Motor neuron (in vitro differentiated cells): ENCODE data around the gene TMC5. TPM values are rescaled to one million over a fixed set of nuclear protein-coding genes. Genes with fewer than 3 reads are reported as not detected.

Experiments
- ATAC-seq, 8 experiments: fragments of 200-7000 bp; cut with Tn5 transposase; replicated peaks in 6 of 8; 2 replicates each; pipeline ENCODE4 v1.8.0; 2021; ENCODE audit warnings: mild to moderate bottlenecking in 8 of 8, moderate library complexity in 8 of 8
- H3K27ac ChIP-seq, 2 donors: fragments of 250-450 bp; sonication (Bioruptor Pico); 2 replicates each; pipeline ENCODE4 v1.9.0; 2021; ENCODE audit warnings: antibody characterized with exemption in 2 of 2, mild to moderate bottlenecking in 2 of 2, moderate library complexity in 1 of 2
- H3K4me1 ChIP-seq, 2 donors: fragments of 250-450 bp; sonication (Bioruptor Pico); replicated peaks in 1 of 2; 2 replicates each; pipeline ENCODE4 v1.6.1; 2021; ENCODE audit warnings: antibody characterized with exemption in 2 of 2, mild to moderate bottlenecking in 2 of 2, moderate library complexity in 1 of 2
- H3K4me3 ChIP-seq, 5 donors: fragments of 250-450 bp; sonication (Bioruptor Pico); 2 replicates each; pipeline ENCODE4 v1.9.0; 2021; ENCODE audit warnings: antibody characterized with exemption in 5 of 5, mild to moderate bottlenecking in 5 of 5, moderate library complexity in 4 of 5
- WGBS, 10 experiments: fragments of 450-650 bp; shearing (Covaris generic); methylation state at CpG; one replicate each; pipeline ENCODE4 v1.0.0; 2022; 5-methylcytosine and 5-hydroxymethylcytosine counted together
- in situ Hi-C, 9 experiments: fragments of 400-800 bp; cut with MboI; loops; one replicate each; pipeline ENCODE4 v1.15.0; 2021; ENCODE audit warnings: low sequenced_read_pairs in 9 of 9, low pct_unique_long_range_greater_than_20kb in 2 of 9; ENCODE audit not compliant: unreplicated experiment in 9 of 9
- total RNA-seq, 8 experiments: library from RNA; unstranded; fragments of 300-600 nt; gene quantifications; 2 replicates each; pipeline versions ENCODE4 v1.2.3 to v1.2.4, GENCODE V29; 2022

The TMC5 gene
- total RNA-seq, 8 experiments from 2014 or later, result 0.05 to 5.8 (median 0.17) TPM

DNA sequence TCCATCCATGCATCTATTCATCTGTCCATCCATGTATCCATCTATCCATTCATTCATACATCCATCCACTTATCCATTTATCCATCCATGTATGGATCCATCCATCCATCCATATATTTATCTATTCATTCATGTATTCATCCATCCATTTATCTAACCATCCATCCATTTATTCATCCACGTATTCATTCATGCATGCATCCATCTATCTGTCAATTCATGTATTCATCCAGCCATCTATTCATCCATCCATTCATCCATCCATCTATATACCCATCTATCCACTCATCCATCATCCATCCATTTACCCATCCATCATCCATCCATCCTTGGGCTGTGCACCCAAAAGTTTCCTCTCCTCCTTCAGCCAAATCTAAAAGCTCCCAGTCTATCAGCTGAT, 60.8 kb downstream of the TMC5 start:
- no peak overlapping the region for H3K4me3 ChIP-seq
- 12 to 100% (median 67%) methylated on average over 1 of the region's 1 CpG for WGBS, 10 experiments
- in situ Hi-C loops, result loop anchor here in 1 of 9 experiments (25.0 kb wide), 1 partner anchor 391 kb away; no protein-coding TSS in a partner anchor
- no peak overlapping the region for H3K27ac ChIP-seq
- ATAC-seq, result no peak
- H3K4me1 ChIP-seq, result no peaks in the 10 kb centered on the region

DNA sequence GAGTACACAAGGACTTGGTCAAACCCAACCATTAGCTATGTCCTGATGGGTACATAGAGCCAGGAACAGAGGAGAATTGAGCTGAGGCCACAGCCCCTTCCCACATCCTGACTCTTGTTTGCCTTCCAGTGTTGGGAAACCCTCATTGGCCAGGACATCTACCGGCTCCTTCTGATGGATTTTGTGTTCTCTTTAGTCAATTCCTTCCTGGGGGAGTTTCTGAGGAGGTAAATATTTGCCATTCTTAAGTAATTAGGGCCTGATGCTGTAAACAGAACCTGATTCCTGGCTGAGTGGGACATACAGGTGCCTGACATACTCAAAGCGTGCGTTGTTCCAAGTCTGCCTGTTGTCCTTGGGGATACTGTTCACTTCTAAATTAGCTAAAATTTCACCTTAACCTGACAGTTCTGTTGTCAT, 61.6 kb downstream of the TMC5 start:
- Histone ChIP-seq H3K27ac (no peak overlapping the region), H3K4me3 (no peak overlapping the region), H3K4me1 (no peaks in the 10 kb centered on the region)
- 38 to 93% (median 75%) methylated on average over 2 to 3 of the region's 3 CpGs; no CpG with 5 or more reads in 3 of the 10 experiments for WGBS, 10 experiments
- ATAC-seq, result peak in 1 of 8 experiments; percentile 69
- in situ Hi-C loops, result loop anchor here in 1 of 9 experiments (25.0 kb wide), 1 partner anchor 392 kb away; no protein-coding TSS in a partner anchor

DNA sequence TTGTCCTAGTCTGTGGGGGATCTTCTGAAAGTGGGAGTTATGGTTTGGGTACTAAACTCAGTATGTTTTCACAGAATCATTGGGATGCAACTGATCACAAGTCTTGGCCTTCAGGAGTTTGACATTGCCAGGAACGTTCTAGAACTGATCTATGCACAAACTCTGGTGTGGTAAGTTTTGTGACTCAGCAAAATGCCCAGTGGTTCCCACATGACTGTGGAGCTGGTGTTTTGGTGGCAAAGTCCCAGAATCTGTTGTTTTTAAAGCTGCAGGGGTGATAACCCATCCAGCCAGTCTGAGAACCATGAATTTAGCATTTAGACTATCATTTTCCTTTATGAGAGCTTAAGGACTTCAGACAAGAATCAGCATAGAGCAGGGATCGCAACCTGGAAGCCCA, 63.6 kb downstream of the TMC5 start:
- 17 to 100% (median 73%) methylated on average over 1 of the region's 2 CpGs; no CpG with 5 or more reads in 2 of the 10 experiments for WGBS, 10 experiments
- in situ Hi-C loops, result loop anchor here in 1 of 9 experiments (25.0 kb wide), 1 partner anchor 394 kb away; no protein-coding TSS in a partner anchor
- Histone ChIP-seq H3K4me1 (no peaks in the 10 kb centered on the region), H3K27ac (no peak overlapping the region), H3K4me3 (no peak overlapping the region)
- peak in 2 of 8 experiments; percentile 25 to 28 for ATAC-seq

- H3K4me3 ChIP-seq, result no peak overlapping the region
- WGBS, 10 experiments, result 26 to 100% (median 63%) methylated on average over 1 to 5 of the region's 5 CpGs; no CpG with 5 or more reads in 4 of the 10 experiments
- H3K4me1 ChIP-seq, result no peaks in the 10 kb centered on the region
- no peak overlapping the region for H3K27ac ChIP-seq
- ATAC-seq, result no peak
- in situ Hi-C loops, result loop anchor here in 1 of 9 experiments (25.0 kb wide), 1 partner anchor 394 kb away; no protein-coding TSS in a partner anchor
Observed at GRCh38 chr16:19481769-19482168, 64.1 kb downstream of the TMC5 start.

DNA sequence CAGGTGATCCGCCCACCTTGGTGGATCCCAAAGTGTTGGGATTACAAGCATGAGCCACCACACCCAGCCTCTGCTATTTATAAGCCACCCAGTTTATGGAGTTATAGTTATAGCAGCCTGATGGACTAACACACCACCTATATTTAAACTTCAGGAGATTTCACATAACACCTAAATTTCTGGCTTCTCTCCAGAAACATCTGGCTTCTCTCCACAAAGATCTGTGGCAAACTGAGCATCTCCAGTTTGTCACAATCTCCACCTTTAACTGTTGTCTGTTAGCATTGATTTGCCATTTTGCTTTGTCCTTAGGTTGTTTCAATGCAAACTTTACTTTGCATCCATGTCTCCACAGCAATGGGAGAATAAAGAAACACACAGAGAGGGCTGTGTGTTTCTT, 64.6 kb downstream of the TMC5 start:
- Histone ChIP-seq H3K4me1 (peaks cover 0 to 2% of the 10 kb centered on the region in 2 donors), H3K27ac (no peak overlapping the region), H3K4me3 (no peak overlapping the region)
- WGBS, 10 experiments, result 83 to 100% (median 100%) methylated on average over 1 of the region's 1 CpG; no CpG with 5 or more reads in 7 of the 10 experiments
- no peak for ATAC-seq
- in situ Hi-C loops, result loop anchor here in 1 of 9 experiments (25.0 kb wide), 1 partner anchor 395 kb away; no protein-coding TSS in a partner anchor

DNA sequence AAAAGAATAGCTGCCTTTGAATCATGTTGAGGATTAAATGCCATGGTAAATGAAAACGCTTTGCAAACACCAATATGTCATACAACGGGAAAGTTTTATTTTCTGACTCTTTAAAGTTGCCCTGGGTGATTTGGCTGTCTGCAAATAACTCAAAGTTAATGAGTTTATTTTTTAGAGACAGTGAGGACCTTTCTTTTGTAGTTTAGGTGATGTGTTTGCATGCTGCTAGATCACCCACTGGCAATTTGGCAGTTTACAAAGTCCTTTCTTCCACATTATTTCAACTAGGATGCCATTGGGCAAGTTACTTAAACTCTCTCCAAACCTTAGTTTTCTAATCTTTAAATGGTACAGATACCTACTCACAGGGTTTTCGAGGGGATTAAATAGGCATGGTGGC, 66.4 kb downstream of the TMC5 start:
- no peak overlapping the region for H3K4me3 ChIP-seq
- H3K4me1 ChIP-seq, result peaks cover 0 to 2% of the 10 kb centered on the region in 2 donors
- H3K27ac ChIP-seq, result no peak overlapping the region
- in situ Hi-C loops, result loop anchor here in 1 of 9 experiments (25.0 kb wide), 1 partner anchor 397 kb away; no protein-coding TSS in a partner anchor
- ATAC-seq, result peak in 1 of 8 experiments; percentile 79
- WGBS, 10 experiments, result 0 to 100% (median 83%) methylated on average over 1 to 3 of the region's 3 CpGs; no CpG with 5 or more reads in 1 of the 10 experiments

DNA sequence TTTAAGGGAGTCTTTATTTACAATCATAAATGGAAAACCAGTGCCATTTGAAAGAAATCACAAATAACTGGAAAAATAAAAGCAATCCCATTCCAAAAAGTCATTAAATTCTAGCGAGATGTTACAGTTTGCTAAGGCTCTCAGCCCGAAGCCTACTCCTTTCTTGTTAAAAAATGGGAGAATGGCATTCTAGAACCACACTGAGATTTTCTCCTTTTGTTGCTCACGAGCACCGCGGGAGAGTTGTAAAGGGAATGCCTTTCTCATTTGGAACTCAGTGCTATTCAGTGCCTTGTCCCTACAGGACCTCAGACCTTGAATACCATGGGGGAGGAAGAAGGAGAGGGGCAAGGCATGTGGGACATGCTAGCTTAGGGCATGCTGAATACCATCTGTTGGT, 67.9 kb downstream of the TMC5 start:
- no peak overlapping the region for H3K27ac ChIP-seq
- no peak for ATAC-seq
- no peak overlapping the region for H3K4me3 ChIP-seq

GRCh38 chr16:19486051-19486450, 68.4 kb downstream of the TMC5 start:
- Histone ChIP-seq H3K4me1 (peaks cover 0 to 2% of the 10 kb centered on the region in 2 donors), H3K4me3 (no peak overlapping the region), H3K27ac (no peak overlapping the region)
- 48 to 100% (median 90%) methylated on average over 1 to 4 of the region's 4 CpGs; no CpG with 5 or more reads in 3 of the 10 experiments for WGBS, 10 experiments
- in situ Hi-C loops, result loop anchor here in 1 of 9 experiments (25.0 kb wide), 1 partner anchor 399 kb away; no protein-coding TSS in a partner anchor
- no peak for ATAC-seq

More for the DNA sequence above, 67.9 kb downstream of the TMC5 start:
- WGBS, 10 experiments, result 56 to 100% (median 67%) methylated on average over 1 to 5 of the region's 5 CpGs; no CpG with 5 or more reads in 1 of the 10 experiments
- peaks cover 0 to 2% of the 10 kb centered on the region in 2 donors for H3K4me1 ChIP-seq
- in situ Hi-C loops, result loop anchor here in 1 of 9 experiments (25.0 kb wide), 1 partner anchor 398 kb away; no protein-coding TSS in a partner anchor

GRCh38 chr16:19486750-19487325, 69.2 kb downstream of the TMC5 start:
- H3K4me1 ChIP-seq, result peaks cover 0 to 2% of the 10 kb centered on the region in 2 donors
- H3K4me3 ChIP-seq, result no peak overlapping the region
- 53 to 80% (median 75%) methylated on average over 1 to 9 of the region's 10 CpGs; no CpG with 5 or more reads in 2 of the 10 experiments for WGBS, 10 experiments
- H3K27ac ChIP-seq, result no peak overlapping the region
- in situ Hi-C loops, result loop anchor here in 1 of 9 experiments (25.0 kb wide), 1 partner anchor 400 kb away; no protein-coding TSS in a partner anchor
- ATAC-seq, result peak in 3 of 8 experiments; percentile 15 to 59 (median 24)

DNA sequence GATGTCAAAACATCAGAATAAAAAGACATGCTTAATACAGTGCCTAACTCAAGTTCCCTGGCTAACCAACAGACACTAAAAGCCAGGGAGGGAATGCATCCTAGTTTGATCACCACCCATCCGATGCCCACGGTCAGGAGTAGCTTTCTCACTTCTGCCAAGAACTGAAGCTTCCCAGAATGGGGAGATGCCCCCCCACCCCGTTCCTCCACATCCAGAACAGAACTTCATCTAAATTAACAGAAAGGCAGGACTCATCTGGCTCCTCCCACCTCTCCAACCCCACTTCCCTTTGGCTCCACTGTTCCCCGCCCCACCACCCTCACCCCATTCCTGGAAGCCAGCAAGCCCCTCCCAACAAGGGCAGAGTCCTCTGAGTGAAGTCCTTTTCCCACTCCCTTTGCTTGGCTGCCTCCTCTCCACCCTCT, 70.5 kb downstream of the TMC5 start:
- peaks cover 0 to 2% of the 10 kb centered on the region in 2 donors for H3K4me1 ChIP-seq
- no peak overlapping the region for H3K4me3 ChIP-seq
- 0 to 20% (median 10%) methylated on average over 1 to 2 of the region's 4 CpGs; no CpG with 5 or more reads in 7 of the 10 experiments for WGBS, 10 experiments
- ATAC-seq, result peak in 3 of 8 experiments; percentile 66 to 92 (median 90)
- in situ Hi-C loops, result loop anchor here in 1 of 9 experiments (25.0 kb wide), 1 partner anchor 401 kb away; no protein-coding TSS in a partner anchor
- H3K27ac ChIP-seq, result no peak overlapping the region

DNA sequence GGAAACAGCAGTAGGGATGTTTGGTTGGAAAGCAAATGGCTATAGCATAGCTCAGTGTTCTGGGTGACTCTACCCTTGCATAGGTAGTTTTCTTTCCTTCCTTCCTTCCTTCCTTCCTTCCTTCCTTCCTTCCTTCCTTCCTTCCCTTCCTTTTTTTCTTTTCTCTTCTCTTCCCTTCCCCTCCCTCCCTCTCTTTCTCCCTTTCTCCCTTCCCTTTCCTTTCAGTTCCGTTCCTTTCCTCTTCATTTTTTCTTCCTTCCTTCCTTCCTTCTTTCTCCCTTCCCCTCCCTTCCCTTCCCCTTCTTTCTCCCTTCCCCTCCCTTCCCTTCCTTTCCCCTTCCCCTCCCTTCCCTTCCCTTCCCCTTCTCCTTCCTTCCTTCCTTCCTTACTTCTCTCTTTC, 72.9 kb downstream of the TMC5 start:
- Histone ChIP-seq H3K27ac (no peak overlapping the region), H3K4me3 (no peak overlapping the region), H3K4me1 (peaks cover 0 to 2% of the 10 kb centered on the region in 2 donors)
- no CpG with 5 or more reads among the region's 1 CpG for WGBS, 10 experiments
- ATAC-seq, result no peak
- in situ Hi-C loops, result loop anchor here in 1 of 9 experiments (25.0 kb wide), 1 partner anchor 403 kb away; no protein-coding TSS in a partner anchor

GRCh38 chr16:19497176-19497575, 79.5 kb downstream of the TMC5 start:
- in situ Hi-C loops, result loop anchor here in 1 of 9 experiments (25.0 kb wide), 1 partner anchor 410 kb away; no protein-coding TSS in a partner anchor
- no peak overlapping the region for H3K4me3 ChIP-seq
- no peaks in the 10 kb centered on the region for H3K4me1 ChIP-seq
- ATAC-seq, result no peak
- no peak overlapping the region for H3K27ac ChIP-seq
- 60 to 100% (median 85%) methylated on average over 1 to 5 of the region's 5 CpGs; no CpG with 5 or more reads in 2 of the 10 experiments for WGBS, 10 experiments

DNA sequence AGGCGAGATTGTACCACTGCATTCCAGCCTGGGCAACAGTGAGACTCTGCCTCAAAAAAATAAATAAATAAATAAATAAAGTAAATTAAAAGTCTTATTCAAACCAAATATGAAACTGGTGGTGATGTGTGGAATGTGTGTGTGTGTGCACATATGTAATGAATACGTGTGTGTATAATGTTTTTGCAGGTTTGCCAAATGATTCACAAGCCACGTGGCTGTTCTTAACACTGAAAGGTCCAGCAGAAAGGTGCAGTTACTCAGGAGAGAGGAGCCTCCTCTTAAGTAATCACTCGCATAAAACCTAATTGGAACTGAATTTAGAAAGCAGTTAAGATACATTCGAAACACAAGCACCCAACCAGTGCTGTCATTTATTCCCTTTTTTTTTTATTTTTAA, 81.3 kb downstream of the TMC5 start:
- no peak for ATAC-seq
- in situ Hi-C loops, result loop anchor here in 1 of 9 experiments (25.0 kb wide), 1 partner anchor 412 kb away; no protein-coding TSS in a partner anchor
- Histone ChIP-seq H3K4me3 (no peak overlapping the region), H3K27ac (no peak overlapping the region), H3K4me1 (no peaks in the 10 kb centered on the region)
- WGBS, 10 experiments, result 46 to 100% (median 100%) methylated on average over 1 to 4 of the region's 5 CpGs; no CpG with 5 or more reads in 1 of the 10 experiments
